Measurements from ENCODE around the gene RAE1. TPM values are rescaled to one million over a fixed set of nuclear protein-coding genes. Genes with fewer than 3 reads are reported as not detected.

The RAE1 gene
- total RNA-seq, 2 experiments from 2014 or later, result 35.0 to 37.2 TPM

DNA sequence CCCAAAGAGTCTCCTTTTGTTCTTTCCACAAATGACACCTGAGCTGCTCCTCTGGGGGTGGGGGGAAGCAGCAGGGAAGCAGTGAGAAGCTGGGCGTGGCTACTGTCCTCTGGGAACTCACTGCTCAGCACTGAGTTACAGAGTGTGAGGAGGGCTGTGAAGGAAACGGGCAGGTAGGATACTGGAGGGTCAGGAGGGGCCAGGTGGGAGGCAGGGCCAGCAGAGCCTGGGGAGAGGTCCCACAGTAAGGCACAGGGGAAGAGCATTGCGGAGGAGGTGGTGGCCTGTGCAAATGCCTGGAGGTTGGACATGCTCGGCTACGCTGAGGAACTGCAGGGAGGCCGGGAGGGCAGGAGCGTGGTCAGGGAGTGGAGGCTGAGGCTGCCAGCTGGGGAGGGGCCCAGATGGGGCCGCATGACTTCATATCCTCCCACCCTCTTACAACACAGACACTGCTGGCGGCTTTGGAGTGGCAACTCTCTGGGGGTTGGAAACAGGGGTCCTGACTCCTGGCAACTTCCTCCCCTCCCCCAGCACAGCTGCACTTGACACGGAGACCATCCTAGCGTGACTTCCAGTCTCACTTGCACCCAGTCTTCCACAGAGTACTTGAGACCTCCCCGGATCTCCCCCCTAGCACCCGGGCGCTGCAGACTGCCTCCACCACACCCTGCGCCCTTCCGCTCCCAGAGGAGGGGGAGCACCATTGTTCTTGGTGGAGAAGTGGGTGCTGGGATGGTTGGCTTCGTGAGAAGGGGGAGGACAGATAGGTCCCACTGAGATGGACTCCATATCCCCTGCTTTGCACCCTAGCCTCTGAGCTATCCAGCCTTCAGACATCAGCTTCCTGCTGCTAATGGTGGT lies 74.3 kb downstream of the RAE1 start:
- ATAC-seq (peak; percentile 42), DNase-seq (no peak)
- Mint-ChIP-seq H3K27me3 (ENCODE audit: low read depth) (peaks cover 4% of the 10 kb centered on the region), H3K36me3 (ENCODE audit: low read depth) (no peaks in the 10 kb centered on the region), H3K4me3 (no peak overlapping the region), H3K4me1 (ENCODE audit: low read depth) (peaks cover 31% of the 10 kb centered on the region), H3K27ac (peak overlapping the region; percentile 81), H3K9me3 (ENCODE audit: insufficient read depth) (no peaks in the 10 kb centered on the region)
- POLR2A ChIA-PET, result interaction anchor here (0.6 kb wide), 1 partner anchor 16 kb away, joined by 4 read pairs; no protein-coding TSS in a partner anchor
- CTCF ChIA-PET, result interaction anchor here (1.5 kb wide), 1 partner anchor 35 kb away, joined by 4 read pairs; no protein-coding TSS in a partner anchor

DNA sequence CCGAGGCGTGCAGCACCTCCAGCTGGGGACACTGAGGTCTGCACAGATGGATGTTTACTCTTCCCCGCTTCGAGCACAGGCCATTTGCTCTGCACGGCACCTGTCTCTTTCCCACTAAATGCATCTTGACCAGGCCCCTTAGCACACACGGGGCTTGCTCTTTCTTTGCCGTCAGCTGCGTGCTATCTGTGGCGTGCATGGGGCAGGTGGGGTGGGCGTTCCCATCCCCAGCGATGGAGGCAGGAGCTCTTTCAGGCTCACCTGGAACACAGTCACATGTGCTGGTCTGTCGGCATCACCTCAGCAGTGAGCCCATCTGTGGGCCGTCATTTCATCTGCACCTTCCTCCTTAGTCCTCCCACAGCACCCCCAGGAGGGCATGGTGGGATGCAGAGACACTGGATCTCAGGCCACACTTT lies 75.2 kb downstream of the RAE1 start:
- ChIA-PET CTCF (interaction anchor here (1.5 kb wide), 1 partner anchor 36 kb away, joined by 4 read pairs; no protein-coding TSS in a partner anchor), POLR2A (no interaction called here)
- peaks cover 37% of the 10 kb centered on the region for H3K4me1 Mint-ChIP-seq (ENCODE audit: low read depth)
- DNase-seq (no peak), ATAC-seq (no peak)
- H3K27ac Mint-ChIP-seq, result no peak overlapping the region
- H3K4me3 Mint-ChIP-seq, result no peak overlapping the region
- no peaks in the 10 kb centered on the region for H3K9me3 Mint-ChIP-seq (ENCODE audit: insufficient read depth)
- peaks cover 4% of the 10 kb centered on the region for H3K27me3 Mint-ChIP-seq (ENCODE audit: low read depth)
- H3K36me3 Mint-ChIP-seq (ENCODE audit: low read depth), result no peaks in the 10 kb centered on the region

DNA sequence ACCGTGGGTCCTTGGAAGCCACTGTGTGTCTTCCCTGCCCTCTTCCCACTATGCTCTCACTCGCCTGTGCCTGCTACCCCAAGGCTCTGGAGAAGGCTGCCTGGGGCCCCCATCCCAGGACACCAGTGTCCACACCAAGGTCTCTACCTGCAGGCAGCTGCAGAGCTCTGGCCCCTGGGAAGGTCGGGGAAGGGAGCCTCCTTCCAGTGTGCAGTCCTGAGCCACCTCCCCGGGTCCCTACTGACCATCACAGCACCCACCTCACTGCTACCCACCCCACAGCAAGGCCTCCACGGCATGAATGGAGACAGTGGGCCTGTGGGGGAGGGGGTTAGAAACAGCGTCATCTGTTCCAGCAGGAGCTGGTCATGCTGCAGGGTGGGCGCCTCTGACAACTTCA lies 75.8 kb downstream of the RAE1 start:
- CTCF ChIA-PET, result interaction anchor here (1.5 kb wide), 1 partner anchor 36 kb away, joined by 4 read pairs; no protein-coding TSS in a partner anchor
- DNase-seq (no peak), ATAC-seq (no peak)
- Mint-ChIP-seq H3K4me3 (no peak overlapping the region), H3K9me3 (ENCODE audit: insufficient read depth) (no peaks in the 10 kb centered on the region), H3K36me3 (ENCODE audit: low read depth) (no peaks in the 10 kb centered on the region), H3K27me3 (ENCODE audit: low read depth) (peaks cover 4% of the 10 kb centered on the region), H3K27ac (no peak overlapping the region), H3K4me1 (ENCODE audit: low read depth) (peaks cover 42% of the 10 kb centered on the region)
- POLR2A ChIA-PET, result no interaction called here

- ATAC-seq, result no peak
- Mint-ChIP-seq H3K27me3 (ENCODE audit: low read depth) (peaks cover 4% of the 10 kb centered on the region), H3K4me3 (no peak overlapping the region), H3K9me3 (ENCODE audit: insufficient read depth) (peaks cover 5% of the 10 kb centered on the region), H3K4me1 (ENCODE audit: low read depth) (peaks cover 56% of the 10 kb centered on the region), H3K36me3 (ENCODE audit: low read depth) (peaks cover 4% of the 10 kb centered on the region), H3K27ac (no peak overlapping the region)
- no peak for DNase-seq
- ChIA-PET CTCF (no interaction called here), POLR2A (no interaction called here)
Observed at GRCh38 chr20:57428324-57429158, 77.5 kb downstream of the RAE1 start.

Small RNA genes within 50 kb of the gene (microRNA-seq; reads per million reads assigned to microRNA genes)
- not detected for gene MIR4325

Other genes starting within 250 kb of the RAE1 start
- not detected for gene BMP7, start 84.6 kb upstream of the RAE1 start, total RNA-seq
- gene SPO11, start 21.5 kb upstream of the RAE1 start, total RNA-seq, result not detected
- 10 to 100 TPM; 53.8 to 57.1 TPM for gene RBM38, start 40.1 kb downstream of the RAE1 start, total RNA-seq
- not detected for gene CTCFL, start 173.9 kb downstream of the RAE1 start, total RNA-seq
- gene PCK1, start 209.9 kb downstream of the RAE1 start, total RNA-seq, result not detected